OCI-M1 (cell line): ENCODE data around the gene PSMC1.
A peak's percentile ranks its signal among the peaks of the same experiment; 100 is the strongest.

Experiments used
- DNase-seq: peaks from one replicate; lab custom pipeline; 2025; lab: John Stamatoyannopoulos, UW

PSMC1 gene

GRCh38 chr14:90302529-90303303, 46.4 kb downstream of the PSMC1 start:
- peak; percentile 70 for DNase-seq

GRCh38 chr14:90303473-90303872, 47.1 kb downstream of the PSMC1 start:
- DNase-seq = no peak

GRCh38 chr14:90304502-90304901, 48.1 kb downstream of the PSMC1 start:
- DNase-seq = no peak

GRCh38 chr14:90305176-90305601, 48.8 kb downstream of the PSMC1 start:
- no peak for DNase-seq

- DNase-seq = no peak
These were observed 52.2 kb downstream of the PSMC1 start for GRCh38 chr14:90308561-90308960.

GRCh38 chr14:90317286-90317685, 60.9 kb downstream of the PSMC1 start:
- no peak for DNase-seq

GRCh38 chr14:90318016-90318415, 61.7 kb downstream of the PSMC1 start:
- no peak for DNase-seq

GRCh38 chr14:90319173-90319572, 62.8 kb downstream of the PSMC1 start:
- no peak for DNase-seq

GRCh38 chr14:90319634-90320541, 63.5 kb downstream of the PSMC1 start:
- DNase-seq = no peak

GRCh38 chr14:90321891-90322290, 65.5 kb downstream of the PSMC1 start:
- no peak for DNase-seq
